ENCODE data around the gene NCKAP5.

The NCKAP5 gene

DNA sequence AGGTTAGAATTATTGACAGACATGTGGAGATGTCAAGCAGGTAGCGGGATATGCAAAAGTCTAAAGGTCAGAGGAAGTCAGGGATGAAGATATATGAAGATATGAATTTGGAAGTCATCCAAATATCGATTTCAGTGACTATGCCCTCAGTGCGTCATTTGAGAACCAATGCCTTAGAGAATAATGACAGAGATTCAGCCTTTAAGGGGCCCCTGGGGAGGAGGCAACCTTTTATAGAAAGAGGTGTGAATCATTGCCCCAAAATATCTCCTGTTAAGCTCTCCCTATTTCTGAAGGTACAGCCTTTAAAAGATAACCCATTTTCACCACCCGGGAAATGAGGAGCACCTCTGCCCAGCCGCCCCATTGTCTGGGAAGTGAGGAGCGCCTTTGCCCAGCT is 223.4 kb downstream of the NCKAP5 start:
- Histone ChIP-seq H3K9me3 (no peaks in the 10 kb centered on the region), H3K4me1 (no peaks in the 10 kb centered on the region), H3K36me3 (no peaks in the 10 kb centered on the region), H3K27me3 (no peaks in the 10 kb centered on the region), H3K4me3 (ENCODE audit: low read depth, low read length) (no peak overlapping the region)
- DNase-seq, result no peak
- TF ChIP-seq, protein P1, sequence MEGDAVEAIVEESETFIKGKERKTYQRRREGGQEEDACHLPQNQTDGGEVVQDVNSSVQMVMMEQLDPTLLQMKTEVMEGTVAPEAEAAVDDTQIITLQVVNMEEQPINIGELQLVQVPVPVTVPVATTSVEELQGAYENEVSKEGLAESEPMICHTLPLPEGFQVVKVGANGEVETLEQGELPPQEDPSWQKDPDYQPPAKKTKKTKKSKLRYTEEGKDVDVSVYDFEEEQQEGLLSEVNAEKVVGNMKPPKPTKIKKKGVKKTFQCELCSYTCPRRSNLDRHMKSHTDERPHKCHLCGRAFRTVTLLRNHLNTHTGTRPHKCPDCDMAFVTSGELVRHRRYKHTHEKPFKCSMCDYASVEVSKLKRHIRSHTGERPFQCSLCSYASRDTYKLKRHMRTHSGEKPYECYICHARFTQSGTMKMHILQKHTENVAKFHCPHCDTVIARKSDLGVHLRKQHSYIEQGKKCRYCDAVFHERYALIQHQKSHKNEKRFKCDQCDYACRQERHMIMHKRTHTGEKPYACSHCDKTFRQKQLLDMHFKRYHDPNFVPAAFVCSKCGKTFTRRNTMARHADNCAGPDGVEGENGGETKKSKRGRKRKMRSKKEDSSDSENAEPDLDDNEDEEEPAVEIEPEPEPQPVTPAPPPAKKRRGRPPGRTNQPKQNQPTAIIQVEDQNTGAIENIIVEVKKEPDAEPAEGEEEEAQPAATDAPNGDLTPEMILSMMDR (IDR thresholded peaks at IDR 0.05; ENCODE audit: low read depth, low read length), result no peak

DNA sequence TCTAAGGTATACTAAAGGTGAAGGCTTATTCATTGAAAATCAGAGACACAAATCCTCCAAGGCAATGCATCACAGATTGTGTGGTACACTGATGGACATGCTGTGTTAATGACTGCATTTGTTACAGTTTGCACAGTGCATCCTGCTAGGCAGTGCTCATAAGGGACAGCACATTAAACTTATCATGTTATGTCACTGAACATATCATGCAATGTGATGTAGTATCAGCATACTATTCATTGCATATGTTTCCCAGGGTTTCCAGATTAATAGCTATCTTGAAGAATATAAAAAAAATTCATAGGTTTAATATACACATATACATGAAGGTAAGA is 225.3 kb downstream of the NCKAP5 start:
- TF ChIP-seq, protein P1 (IDR thresholded peaks at IDR 0.05; ENCODE audit: low read depth, low read length), result no peak
- no peaks in the 10 kb centered on the region for H3K4me1 ChIP-seq

DNA sequence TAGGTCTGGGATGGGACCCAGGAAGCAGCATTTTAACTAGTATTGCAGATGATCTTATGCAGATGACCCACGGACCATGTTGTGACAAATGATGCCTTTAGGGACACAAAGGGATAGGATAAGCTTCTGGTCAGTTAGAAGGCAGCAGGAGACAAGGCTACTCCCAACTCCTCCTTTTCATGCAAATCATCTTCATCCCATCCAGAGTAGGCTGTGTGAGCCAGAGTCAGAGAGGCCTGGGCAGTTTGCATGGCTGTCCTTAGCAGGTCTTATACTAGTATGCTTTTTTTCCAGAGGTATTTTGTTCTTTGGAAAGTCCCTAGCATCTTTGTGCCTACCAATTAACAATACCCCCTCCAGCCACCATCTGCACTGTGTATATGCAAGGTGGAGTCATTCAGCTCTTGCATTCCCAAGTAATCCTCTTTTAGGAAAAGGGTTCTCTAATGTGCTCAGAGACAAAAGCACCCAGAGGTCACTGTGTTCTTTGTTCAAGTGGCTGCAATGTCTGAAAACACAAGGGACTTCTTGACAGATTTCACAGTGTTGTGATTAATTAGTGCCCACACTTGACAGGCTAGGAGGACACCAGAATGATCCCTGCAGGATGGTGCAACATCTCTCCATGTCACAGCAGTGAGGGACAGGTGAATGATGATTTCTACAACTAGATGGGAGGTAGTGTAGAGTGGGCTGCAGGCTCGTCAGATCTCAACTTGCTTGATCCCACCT is 225.8 kb downstream of the NCKAP5 start:
- DNase-seq, result no peak
- TF ChIP-seq, protein P1 (IDR thresholded peaks at IDR 0.05; ENCODE audit: low read depth, low read length), result no peak
- Histone ChIP-seq H3K4me3 (ENCODE audit: low read depth, low read length) (no peak overlapping the region), H3K36me3 (no peaks in the 10 kb centered on the region), H3K27me3 (no peaks in the 10 kb centered on the region), H3K9me3 (no peaks in the 10 kb centered on the region), H3K4me1 (no peaks in the 10 kb centered on the region)

More for the DNA sequence above, 225.3 kb downstream of the NCKAP5 start:
- no peaks in the 10 kb centered on the region for H3K9me3 ChIP-seq
- H3K27me3 ChIP-seq, result no peaks in the 10 kb centered on the region
- no peak for DNase-seq
- H3K36me3 ChIP-seq, result no peaks in the 10 kb centered on the region
- no peak overlapping the region for H3K4me3 ChIP-seq (ENCODE audit: low read depth, low read length)

DNA sequence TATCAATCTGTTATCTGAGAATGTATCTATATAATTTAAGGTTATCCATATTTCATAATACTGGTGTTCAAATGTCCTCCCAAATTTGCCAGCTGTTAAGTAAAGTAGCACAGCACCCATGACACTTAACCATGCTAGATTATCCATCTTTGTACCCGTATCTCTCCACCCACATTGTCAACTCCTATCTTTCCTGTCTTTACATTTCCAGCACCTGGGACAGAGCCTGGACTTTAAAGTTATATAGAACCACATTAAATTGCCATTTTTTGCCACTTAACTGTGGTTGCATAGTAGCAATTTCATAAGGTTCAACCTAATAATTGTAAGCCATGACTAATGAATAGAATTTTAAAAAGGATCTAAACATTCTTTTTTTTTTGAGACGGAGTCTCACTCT is 226.7 kb downstream of the NCKAP5 start:
- TF ChIP-seq, protein P1 (IDR thresholded peaks at IDR 0.05; ENCODE audit: low read depth, low read length), result no peak
- no peaks in the 10 kb centered on the region for H3K9me3 ChIP-seq
- no peaks in the 10 kb centered on the region for H3K27me3 ChIP-seq
- H3K4me3 ChIP-seq (ENCODE audit: low read depth, low read length), result no peak overlapping the region
- no peak for DNase-seq
- no peaks in the 10 kb centered on the region for H3K36me3 ChIP-seq
- no peaks in the 10 kb centered on the region for H3K4me1 ChIP-seq

DNA sequence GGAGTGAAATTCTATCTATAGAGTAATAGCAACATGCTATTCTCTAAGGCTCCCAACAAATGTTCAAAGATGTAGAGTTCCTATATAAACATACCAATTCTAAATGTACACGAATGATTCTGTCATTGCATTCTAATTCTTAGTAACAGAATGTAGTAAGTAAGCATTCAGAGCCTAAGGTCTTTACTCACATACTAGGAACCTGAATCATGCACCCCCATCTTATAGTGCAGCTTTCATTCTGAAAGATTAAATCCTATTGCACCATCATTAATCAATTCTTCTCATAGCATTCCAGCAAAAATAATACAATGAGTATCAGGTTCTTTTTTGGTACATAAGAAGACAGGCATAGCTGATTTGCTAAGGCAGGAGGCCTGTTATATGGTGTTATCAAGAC is 230.0 kb downstream of the NCKAP5 start:
- Histone ChIP-seq H3K4me1 (no peaks in the 10 kb centered on the region), H3K9me3 (no peaks in the 10 kb centered on the region), H3K36me3 (no peaks in the 10 kb centered on the region), H3K4me3 (ENCODE audit: low read depth, low read length) (no peak overlapping the region), H3K27me3 (no peaks in the 10 kb centered on the region)
- DNase-seq, result no peak
- TF ChIP-seq, protein P1 (IDR thresholded peaks at IDR 0.05; ENCODE audit: low read depth, low read length), result no peak

DNA sequence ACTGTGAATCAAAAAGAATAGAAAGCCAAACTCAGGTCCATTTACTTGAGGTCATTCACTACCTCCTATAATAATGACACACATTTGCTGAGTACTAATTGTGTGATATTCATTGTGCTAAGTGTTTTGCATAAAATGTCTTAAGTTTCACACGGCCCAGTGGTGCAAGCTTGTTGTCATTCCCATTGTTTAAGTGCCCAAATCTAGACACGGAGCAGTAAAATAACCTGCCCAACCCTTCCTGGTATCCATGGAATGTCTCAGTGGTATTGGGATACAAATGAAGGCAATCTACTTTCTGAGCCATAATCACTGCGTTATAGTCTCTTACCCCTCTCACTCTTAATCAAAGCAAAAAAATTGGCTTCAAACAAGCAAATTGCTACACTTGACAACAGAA is 233.3 kb downstream of the NCKAP5 start:
- Histone ChIP-seq H3K9me3 (no peaks in the 10 kb centered on the region), H3K4me1 (no peaks in the 10 kb centered on the region), H3K4me3 (ENCODE audit: low read depth, low read length) (no peak overlapping the region), H3K36me3 (no peaks in the 10 kb centered on the region), H3K27me3 (no peaks in the 10 kb centered on the region)
- TF ChIP-seq, protein P1 (IDR thresholded peaks at IDR 0.05; ENCODE audit: low read depth, low read length), result no peak
- DNase-seq, result no peak

Measured in BE2C (cell line).